ENCODE data around the gene IGSF6.
"Not testable (repeated sequence)": the region's sequence is repeated elsewhere in the genome, so short reads cannot be mapped to it uniquely, and the experiment has no call there.

Gene IGSF6

GRCh38 chr16:21629616-21630539 is 22.5 kb downstream of the IGSF6 start:
- not testable (repeated sequence) for FAIRE-seq

GRCh38 chr16:21628772-21629171 is 23.6 kb downstream of the IGSF6 start:
- FAIRE-seq (no peak), DNase-seq (ENCODE audit: low spot score) (peak; percentile 15)

More at GRCh38 chr16:21629616-21630539, 22.5 kb downstream of the IGSF6 start:
- DNase-seq (ENCODE audit: low spot score), result not testable (repeated sequence)

- DNase-seq (ENCODE audit: low spot score) (peak; percentile 33), FAIRE-seq (peak; percentile 71)
Observed at GRCh38 chr16:21628121-21628726, 24.2 kb downstream of the IGSF6 start.

- DNase-seq (ENCODE audit: low spot score) (peak; percentile 83), FAIRE-seq (peak; percentile 88)
Observed at GRCh38 chr16:21626659-21627277, 25.6 kb downstream of the IGSF6 start.

- DNase-seq (ENCODE audit: low spot score) (no peak), FAIRE-seq (peak; percentile 90)
Observed at GRCh38 chr16:21625026-21625425, 27.4 kb downstream of the IGSF6 start.

GRCh38 chr16:21622545-21622944 is 29.9 kb downstream of the IGSF6 start:
- no peak for DNase-seq (ENCODE audit: low spot score)
- no peak for FAIRE-seq

- no peak for DNase-seq (ENCODE audit: low spot score)
- no peak for FAIRE-seq
Observed at GRCh38 chr16:21620592-21620991, 31.8 kb downstream of the IGSF6 start.

DNA sequence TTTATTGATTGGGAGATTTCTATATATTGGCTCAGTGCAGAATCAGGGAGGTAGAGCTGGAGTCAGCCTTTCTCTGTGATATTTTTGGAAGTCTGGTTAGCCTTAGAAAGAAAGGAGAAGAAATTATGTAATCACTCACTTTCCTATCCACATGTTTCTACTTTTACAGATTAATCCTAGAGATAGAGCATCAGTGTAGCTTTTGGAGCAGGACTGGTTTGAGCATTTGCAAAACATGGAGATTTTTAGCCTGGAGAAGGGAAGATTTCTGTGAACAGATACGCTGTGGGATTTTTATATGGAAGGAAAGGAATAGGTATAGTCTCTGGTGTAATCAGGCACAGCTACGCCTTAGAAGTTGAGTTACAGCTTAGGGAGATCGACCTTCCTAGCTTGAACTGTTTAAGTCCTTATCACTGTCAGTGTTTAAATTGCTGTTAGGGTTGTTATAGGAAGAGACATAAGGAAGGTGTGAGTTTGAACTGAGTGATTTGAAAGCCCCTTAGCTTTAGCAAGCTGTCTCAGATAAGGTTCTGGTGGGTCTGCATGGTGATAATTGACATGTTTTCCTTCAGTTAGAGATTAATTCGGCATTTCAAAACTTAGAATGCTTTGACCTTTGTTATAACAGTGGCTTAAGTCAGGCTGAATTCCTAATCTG is 32.5 kb downstream of the IGSF6 start:
- FAIRE-seq (no peak), DNase-seq (ENCODE audit: low spot score) (no peak)

DNA sequence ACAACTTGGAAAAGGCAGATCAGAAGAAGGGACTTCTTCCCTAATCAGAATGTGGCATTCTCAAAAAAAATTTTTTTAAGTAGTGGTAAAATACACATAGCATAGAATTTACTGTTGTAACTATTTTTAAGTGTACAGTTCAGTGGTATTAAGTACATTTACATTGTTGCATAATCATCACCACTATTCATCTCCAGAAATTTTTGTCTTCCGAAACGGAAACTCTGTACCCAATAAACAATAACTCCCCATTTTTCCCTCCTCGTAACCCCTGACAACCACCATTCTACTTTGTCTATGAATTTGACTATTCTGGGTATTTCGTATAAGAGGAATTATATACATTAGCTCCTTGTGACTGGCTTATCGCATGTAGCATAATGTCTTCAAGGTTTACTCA is 34.1 kb downstream of the IGSF6 start:
- DNase-seq (ENCODE audit: low spot score), result no peak
- no peak for FAIRE-seq

GRCh38 chr16:21617607-21618006 is 34.8 kb downstream of the IGSF6 start:
- no peak for DNase-seq (ENCODE audit: low spot score)
- FAIRE-seq, result no peak

GRCh38 chr16:21614896-21615295 is 37.5 kb downstream of the IGSF6 start:
- no peak for DNase-seq (ENCODE audit: low spot score)
- no peak for FAIRE-seq

GRCh38 chr16:21613781-21614180 is 38.6 kb downstream of the IGSF6 start:
- DNase-seq (ENCODE audit: low spot score) (no peak), FAIRE-seq (no peak)

GRCh38 chr16:21613361-21613760 is 39.0 kb downstream of the IGSF6 start:
- no peak for DNase-seq (ENCODE audit: low spot score)
- FAIRE-seq, result no peak

DNA sequence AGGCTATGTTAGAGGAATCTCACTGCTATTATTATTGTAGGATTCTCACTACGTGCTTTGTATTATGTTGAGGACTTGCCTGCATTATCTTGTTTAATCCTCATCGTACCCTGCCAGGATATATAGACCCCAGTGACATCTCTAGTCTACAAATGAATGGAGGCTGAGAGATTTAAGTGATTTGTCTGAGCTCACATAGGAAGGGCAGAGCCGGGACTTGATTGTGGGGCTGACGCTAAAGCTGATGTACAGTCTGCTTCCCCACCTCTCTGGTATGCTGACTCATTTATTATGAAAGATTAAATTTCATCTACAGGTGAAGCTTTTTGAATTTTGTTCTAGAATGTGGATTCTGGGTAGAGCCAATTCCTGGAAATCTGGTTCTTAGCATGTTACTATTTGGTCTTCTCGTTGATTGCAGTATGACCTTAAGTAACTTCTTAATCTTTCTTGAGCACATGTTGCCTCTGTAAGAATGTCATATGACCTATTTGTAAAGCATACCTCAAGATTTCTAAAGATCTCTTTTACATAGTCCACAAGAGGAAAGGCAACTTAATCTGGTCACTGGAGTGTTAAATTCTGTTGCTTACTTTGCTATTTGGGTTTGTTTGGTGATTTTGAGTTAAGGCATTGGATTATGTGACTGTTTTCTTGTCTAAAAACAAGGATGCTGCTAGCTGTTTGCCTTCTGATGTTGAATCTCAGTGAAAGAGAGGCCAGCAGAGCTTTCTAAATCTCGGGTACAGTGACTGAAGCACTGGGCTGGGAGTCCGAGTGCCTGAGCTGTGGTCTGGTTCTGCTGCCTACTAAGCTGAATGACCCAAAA is 40.6 kb downstream of the IGSF6 start:
- DNase-seq (ENCODE audit: low spot score), result no peak
- no peak for FAIRE-seq

DNA sequence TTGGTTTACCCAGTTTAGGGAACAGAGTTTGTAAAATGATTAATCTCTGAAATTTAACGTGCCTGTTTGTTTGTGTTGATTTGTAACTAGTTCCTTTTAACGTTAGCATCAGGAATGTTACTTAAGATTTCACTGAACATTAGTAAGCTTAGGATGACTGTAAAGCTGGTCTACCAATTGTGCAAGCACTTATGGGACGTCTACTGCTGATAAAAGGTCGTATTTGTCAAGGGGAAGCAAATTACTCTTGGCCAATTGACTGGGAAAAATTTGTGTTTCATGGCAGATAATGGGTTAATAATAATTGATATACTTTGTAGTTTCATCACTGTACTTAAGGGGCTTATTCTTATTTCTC is 41.2 kb downstream of the IGSF6 start:
- DNase-seq (ENCODE audit: low spot score), result no peak
- no peak for FAIRE-seq

DNA sequence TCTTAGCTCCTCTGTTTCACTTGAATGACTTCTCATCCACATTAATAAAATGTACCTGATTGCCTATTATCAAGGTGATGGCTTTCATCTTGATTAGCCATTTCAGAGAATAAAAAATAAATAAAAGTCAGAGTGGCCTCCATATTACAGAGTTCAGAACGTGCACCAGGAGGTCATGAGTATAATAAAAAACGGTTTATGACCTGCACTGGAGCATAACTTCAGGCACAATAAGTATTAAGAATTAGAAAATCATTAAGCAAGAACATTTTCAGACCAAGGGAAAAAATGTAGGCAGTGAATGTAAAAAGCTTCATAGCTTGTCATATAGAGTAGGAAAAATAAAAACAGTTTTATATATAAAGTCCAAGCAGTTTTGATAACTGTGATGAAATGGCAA is 41.6 kb downstream of the IGSF6 start:
- DNase-seq (ENCODE audit: low spot score), result no peak

GRCh38 chr16:21610006-21610544 is 42.3 kb downstream of the IGSF6 start:
- DNase-seq (ENCODE audit: low spot score) (no peak), FAIRE-seq (no peak)

More for the DNA sequence above, 41.6 kb downstream of the IGSF6 start:
- FAIRE-seq, result peak; percentile 55

DNA sequence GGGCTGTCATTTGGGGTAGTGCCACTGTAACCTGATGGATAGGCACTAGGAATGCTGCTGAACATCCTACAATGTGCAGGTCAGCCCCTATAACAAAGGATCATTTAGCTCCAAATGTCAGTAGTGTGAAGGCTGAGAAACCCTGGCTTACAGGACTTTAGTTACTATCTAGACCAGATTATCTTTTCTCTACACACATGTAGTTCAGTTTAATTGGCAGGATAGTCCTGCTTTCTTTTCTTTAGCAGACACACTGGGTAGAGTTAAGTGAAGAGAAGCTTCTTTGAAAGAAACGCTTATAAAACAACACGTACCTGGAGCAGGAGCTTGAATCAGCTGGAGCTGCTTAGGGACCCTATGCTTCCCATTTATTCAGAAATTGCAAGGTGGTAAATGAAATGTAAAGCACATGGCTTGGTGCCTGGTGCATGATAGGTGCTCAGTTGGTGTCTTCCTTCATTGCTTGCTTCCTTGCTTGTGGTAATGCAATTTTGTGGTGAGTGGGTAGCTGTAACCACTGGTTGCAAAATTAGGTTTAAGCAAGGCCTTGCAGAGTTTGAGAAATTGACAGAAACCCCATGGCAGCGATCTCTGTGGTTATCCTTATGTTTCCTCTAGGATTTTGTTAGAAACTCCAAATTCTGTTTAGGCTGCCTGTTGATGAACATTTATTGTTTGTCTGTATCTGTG is 43.6 kb downstream of the IGSF6 start:
- DNase-seq (ENCODE audit: low spot score) (no peak), FAIRE-seq (no peak)

- FAIRE-seq; DNase-seq (ENCODE audit: low spot score): not testable (repeated sequence)
Observed at GRCh38 chr16:21605848-21606247, 46.6 kb downstream of the IGSF6 start.

DNA sequence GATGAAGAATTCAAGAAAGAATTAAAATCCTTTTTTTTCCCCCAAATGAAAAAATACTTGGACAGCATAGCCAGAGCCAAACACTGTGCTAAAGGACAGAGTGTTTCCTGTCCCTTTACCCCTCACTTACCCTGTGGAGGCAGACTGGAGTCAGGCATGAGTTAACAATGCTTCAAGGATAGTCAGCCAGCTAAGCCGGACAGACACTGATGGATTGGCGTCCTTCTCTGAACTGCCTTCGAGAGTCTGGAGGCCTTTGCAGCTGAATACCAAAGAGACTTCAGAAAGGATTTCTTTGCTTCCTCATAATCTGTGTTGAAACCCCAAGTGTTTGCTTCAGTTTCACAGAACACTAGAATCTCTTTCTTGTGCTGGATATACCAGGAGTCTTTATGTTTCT is 48.5 kb downstream of the IGSF6 start:
- DNase-seq (ENCODE audit: low spot score) (peak; percentile 36), FAIRE-seq (peak; percentile 66)
